Thyroid gland (tissue), 4 donors: ENCODE data around the gene TPSB2.

ENCODE experiments used
- CTCF ChIP-seq, 6 experiments: fragments of 200-600 bp in 3 of 6; fragments of 450-650 bp in 3 of 6; sonication (generic) in 3 of 6; IDR thresholded peaks; one replicate each; pipeline ENCODE4 v1.5.1; 2016 to 2019; ENCODE audit warnings: antibody characterized with exemption in 6 of 6, mild to moderate bottlenecking in 2 of 6, inconsistent platforms in 1 of 6, moderate library complexity in 1 of 6
- POLR2A ChIP-seq, 2 donors: fragments of 450-650 bp; IDR thresholded peaks; one replicate each; pipeline ENCODE4 v1.6.1; 2017; ENCODE audit warnings: antibody characterized with exemption in 2 of 2, mild to moderate bottlenecking in 2 of 2, moderate library complexity in 1 of 2

- TF ChIP-seq POLR2A (IDR thresholded peaks at IDR 0.05), result no peak
- TF ChIP-seq CTCF (IDR thresholded peaks at IDR 0.05), result no peak
These were observed 32.6 kb downstream of the TPSB2 start for GRCh38 chr16:1197237-1197866.
